Hematopoietic multipotent progenitor cell treated with erythropoietin and hydrocortisone succinate and interleukin-3 and kit ligand, for 4 days (in vitro differentiated cells): Measurements from ENCODE around the gene DYNLT2.

ENCODE experiments used
- DNase-seq: peaks from one replicate; pipeline ENCODE4 v3.0.0-alpha.2; 2015

The DYNLT2 gene, protein sequence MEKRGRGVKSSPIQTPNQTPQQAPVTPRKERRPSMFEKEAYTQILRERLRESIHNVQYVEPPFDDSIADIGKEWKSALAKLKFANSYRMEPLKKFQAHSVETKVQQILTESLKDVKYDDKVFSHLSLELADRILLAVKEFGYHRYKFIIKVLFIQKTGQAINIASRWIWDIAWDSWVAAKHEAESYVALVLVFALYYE

DNA sequence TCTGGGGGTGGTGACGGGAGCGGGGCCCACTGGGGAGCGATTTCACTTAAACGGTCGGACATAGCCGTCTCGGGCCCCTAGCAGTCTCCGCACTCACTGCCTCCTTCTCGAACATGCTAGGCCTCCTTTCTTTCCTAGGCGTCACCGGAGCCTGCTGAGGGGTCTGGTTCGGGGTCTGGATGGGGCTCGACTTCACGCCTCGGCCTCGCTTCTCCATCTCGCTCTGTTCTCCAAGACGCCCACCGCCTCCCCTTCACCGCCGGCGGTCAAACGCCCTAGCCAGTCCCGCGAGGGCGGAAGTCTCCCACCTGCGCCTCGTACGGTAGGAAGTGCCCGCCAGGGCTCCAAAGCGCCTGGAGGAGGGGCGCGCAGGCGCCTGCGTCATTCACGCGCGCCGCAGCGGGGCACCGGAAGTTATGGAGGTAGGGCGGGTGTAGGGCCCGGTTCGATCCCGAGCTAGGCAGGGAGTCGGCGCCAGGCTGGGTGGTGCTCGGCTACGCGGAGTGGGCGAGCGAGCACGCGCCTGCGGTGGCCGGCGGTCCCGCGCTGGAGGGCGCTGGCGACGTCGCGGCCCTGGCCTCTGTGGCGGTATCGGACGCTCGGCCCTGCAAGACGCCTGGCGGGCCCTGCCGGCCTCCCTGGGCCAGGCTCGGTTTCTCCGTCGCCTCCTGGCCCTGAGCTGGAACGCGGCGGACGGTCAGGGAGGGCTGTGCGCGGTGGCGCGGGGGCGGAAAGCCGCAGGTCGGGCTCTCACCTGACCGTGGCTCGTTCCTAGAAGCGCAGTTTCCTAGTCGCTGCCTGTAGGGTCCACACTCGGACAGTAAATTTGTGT is at the start of gene DYNLT2, which contains the start of gene ERMARD:
Gene DYNLT2, minus strand, starts transcription at position 331 of the 832 bp plus-strand sequence. Its CDS starts 114 bp downstream, at position 217.
Gene ERMARD, plus strand, starts transcription at position 381 of the 832 bp plus-strand sequence. Its CDS starts 36 bp downstream, at position 417.
- peak; percentile 97 for DNase-seq

DNA sequence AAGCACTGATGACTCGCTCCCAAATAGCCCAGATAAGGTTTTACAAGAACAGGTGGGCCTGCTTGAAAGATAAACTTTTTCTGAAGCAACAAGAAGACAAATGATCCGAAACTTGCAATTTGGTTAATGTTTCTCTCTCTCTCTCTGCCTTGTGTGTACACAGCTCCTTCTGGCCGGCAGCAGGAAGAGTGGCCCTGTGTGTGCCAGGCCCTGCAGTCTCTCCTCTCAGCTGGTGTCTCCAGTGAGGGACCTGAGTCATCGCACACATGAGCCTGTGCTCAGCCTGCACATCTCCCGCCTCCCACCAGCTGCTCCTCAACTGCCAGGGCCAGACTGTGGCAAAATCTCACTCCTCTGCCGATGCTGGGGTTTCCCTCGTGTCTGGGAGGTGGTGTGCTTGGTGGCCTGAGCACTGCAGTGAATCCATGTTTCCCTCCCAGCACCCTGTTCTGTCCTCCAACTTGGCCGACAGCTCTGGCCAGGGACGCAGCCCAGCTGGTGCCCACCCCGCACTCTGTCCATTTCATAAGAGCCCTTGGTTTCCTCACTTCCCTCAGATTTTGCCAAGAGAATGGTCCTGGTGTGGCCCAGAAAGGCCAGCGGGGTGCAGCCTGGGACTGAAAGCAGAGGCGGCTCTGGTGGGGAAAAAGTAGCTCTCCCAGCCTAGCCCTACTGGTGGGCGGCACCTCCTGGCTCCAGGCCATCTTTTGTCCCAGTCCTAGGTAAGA is 49.5 kb upstream of the DYNLT2 start:
- DNase-seq: no peak

DNA sequence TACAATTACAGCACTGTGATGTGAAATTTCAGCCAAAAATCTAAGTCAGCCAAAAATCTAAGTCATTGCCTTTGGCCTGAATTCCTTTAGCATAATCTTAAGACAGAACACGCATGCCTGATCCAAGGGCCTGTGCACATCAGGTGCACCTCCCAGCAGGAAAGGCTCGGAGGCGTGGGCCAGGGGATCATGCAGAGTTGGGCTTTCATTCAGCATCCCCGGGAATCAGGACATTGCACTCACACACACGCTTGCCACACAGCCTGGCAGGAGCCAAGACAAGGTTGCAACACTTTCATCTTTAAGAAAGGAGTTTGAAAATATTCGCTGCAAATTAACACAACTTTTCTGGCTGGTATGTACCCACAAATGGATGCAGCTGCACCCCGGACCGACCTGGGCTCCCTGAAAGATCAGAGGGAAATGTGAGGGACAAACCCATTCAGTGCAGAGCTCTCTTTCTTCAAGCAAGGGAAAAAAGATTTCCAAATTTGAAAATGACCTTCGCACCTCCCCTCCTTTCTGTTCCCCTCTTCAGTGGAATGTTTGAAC is 48.8 kb upstream of the DYNLT2 start:
- no peak for DNase-seq

DNA sequence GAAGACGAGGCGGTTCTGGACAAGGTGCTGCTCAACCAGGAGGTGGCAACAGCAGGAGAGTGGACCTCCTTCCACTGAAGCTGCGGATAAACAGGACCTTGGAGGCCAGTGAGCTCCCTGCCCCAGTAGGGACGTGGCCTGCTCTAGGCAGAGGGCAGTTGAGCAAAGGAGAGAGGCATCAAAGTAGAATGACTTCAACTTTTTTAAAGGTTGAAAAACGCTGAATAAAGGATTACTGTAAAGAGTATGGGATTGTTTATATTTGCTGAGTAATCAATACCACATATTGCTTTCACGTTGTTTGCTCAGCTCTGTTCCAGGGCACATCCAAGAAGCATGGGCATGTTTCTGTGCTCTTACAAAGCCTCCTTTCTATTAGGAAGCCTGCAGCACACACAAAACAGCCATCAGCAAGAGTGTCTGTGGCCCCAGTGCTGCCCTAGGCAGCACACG is 48.1 kb upstream of the DYNLT2 start:
- no peak for DNase-seq

GRCh38 chr6:169798764-169799473 is 47.5 kb upstream of the DYNLT2 start:
- no peak for DNase-seq

DNA sequence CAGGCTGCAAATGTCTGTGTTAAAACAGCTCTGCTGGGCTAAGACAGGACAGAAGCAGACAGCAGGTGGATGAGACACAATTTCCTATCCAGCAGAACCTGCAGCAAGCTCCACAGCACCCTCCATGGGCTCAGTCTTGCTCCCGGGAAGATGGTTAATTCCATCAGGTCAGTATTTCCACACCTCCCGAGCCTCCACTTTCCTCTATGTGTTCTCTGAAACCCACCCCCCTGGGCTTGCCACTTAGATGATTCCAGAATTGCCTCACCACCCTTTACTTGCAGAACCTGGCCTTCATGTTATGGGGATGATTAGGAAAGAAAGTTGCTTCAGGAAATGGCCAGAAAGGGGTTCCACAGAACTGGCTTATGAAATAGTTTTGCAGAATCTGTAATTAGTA is 43.8 kb upstream of the DYNLT2 start:
- no peak for DNase-seq

DNA sequence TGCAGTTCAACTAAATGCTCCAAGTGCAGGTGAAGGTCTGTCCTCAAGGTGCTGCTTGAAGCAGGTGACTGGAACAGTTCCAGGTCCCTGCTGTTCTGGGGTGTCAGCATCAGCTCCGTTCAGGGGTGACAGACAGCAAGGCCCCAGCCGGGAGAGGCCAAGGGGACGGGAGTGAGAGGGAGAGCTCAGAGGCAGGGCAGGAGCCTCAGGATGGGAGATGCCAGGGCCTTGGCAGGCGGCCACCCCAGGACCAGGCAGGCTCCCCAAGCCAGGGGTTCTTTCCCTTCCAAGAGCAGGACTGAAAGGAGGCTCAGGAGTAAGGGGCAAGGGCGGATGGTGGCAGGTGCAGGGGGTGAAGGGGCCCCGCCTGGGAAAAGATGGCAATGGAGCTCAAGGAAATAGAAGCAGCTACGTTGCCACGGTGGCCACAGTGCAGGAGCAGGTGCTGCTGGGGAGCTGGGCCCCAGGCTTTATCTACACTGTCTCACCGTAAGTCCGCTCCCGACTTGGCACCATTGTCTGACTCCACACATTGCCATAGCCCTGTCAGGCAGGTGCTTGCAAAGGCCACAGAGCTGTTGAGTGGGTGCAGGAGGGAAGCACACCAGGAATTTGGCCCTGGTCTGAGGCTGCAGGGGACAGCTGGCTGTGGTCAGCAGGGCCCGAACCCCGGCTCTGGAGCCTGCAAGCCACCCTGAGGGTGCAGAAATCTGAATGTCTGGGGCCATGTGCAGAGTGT is 43.1 kb upstream of the DYNLT2 start:
- no peak for DNase-seq

- DNase-seq: no peak
Observed at GRCh38 chr6:169793408-169793807, 42.0 kb upstream of the DYNLT2 start.

DNA sequence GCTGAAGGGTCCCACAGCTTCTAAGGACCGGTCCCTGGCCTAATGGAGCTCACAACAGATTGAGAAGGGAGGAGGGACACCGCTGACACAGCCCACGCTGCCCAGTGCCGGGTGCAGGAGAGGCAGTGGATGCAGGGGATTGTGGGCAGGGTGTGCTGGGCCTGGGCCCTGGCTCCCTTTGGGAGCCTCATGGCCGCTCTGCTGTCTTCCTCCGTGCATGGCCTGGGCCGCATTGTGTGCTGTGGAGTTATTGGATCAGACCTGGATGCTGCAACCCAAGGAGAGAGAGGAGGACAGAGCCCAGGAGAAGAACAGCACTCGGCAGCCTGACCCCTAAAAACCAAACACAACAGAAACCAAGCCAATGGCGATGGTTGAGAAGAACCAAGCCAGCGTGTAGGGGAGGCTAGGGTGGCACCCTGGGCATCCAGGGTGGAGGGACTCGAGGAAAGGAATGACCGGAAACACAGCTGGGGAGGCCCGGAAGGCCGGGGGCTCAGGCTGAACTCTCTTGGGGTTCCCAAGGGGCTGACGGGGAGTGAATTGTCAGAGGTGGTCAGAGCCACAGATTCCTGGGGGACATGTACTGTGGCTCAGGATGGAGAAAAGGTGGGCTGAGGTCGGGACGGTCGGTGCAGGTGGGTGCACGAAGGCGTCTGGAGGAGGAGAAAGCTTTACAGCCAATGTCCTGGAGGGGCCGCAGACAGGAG is 41.1 kb upstream of the DYNLT2 start:
- DNase-seq: no peak

DNA sequence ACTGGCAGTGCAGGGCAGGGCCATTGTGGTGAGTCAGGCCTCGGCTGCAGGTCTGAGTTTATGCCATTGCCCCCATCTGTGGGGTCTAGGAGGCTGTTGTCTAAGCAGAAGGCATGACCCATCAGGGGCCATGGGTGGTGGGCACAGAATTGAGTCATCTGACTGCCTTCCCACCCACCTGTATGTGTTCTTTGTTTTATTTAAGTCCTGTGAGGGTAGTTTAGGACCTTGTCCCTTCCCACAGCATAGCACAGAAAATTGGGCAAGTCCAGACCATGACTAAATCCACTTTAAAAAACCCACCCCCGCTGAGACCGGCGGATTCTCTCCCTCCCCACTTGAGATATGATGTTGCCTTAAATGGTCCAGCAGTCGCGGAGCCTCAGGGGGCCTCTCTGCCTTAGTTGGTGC is 40.4 kb upstream of the DYNLT2 start:
- DNase-seq: no peak

DNA sequence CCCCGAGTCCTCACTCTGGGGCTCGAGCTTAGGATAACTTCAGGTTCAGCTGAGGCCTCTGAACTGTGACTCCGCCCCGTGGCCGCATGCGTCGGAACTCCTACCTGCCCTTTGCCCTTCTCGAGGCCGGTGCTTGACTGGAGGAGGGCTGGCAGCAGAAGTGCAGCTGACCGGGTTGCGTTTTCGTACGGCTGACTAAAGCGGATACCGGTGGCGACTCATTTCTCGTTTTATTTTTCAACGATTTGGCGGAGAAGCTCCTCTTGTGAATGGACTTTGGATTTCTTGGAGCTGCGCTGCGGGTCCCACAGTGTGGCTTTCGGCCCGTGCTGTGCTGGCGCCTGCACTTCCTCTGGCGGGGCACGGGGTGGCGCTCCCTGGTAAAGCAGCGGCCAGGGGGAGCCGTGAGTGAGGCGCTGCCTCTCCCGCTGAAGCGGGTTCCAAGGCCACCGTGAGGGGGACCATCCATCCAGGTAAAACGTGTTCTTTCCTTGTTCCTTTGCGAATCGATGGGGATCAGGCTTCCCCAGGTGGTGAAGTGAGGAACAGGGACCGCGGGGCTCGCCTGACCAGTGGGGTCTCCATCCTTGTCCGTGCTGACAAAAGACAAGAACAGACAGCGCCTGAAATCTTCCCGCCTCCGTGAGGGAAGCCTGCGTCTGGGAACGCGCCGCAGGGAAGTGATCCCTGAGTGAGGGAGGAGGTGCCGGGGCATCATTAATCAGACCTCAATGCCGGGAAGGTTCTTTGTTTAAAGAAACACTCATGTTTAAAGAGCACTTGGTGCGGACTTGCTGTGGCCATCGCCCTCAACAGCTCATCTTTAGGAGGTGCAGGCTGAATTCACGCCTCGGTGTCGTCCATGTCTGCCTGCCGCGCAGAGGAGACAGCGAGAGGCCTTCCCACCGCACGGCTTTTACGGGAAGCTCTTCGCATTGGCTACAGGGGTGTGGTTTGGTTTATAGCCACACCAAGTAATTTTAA is 38.9 kb upstream of the DYNLT2 start:
- DNase-seq: peak; percentile 81

DNA sequence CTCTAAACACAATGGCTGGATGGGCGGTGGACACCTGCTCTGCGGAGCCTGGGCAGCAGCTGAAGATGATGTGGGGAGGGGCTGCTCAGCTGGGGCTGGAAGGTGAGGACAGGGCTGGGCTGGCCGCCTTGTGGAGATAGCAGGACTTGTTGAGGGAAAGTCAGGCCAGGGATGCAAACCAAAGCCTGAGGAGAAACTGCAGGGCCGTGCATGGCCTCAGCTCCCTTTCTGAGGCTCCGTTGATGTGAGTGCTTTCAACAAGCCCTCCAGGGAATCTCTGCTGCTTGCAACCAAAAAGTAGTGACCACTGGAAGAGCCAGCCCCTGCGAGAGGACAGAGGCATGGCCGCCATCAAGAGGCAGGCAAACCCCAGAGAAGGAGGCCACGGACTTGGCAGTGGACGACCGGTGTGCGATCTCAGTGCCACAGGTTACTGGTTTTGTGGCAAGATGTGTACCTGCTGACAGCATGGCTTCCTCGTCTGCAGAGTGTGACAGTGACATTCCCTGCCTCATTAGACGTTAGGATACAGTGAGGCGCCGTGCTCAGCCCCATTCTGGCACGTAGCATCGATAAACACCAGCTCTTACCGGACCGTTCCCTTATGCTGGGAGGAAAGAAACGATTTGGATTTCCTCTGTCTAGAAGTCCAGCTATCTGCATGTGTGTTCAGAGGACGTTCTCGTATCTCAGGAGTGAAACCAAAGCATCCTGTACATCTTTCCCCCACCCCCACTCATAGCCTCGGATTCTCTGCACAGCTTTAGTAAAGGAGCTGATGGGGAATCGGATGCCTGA is 38.0 kb upstream of the DYNLT2 start:
- DNase-seq: no peak

DNA sequence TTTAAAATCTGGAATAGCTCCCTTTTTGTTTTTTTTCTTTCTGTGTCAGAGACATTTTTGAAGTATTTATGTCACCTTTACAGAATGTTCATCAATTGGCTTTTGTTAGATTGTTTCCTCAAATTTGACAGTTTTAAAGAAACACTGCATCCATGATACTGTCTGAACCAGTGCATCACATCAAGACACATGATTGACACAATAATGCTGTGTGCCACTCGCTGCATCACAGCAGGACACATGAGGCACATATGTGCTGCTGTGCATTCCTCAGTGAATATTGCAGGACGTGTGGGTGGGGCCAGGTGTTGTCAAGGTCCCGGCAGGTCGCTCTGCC is 37.4 kb upstream of the DYNLT2 start:
- no peak for DNase-seq

GRCh38 chr6:169787797-169788196 is 36.4 kb upstream of the DYNLT2 start:
- DNase-seq: no peak

DNA sequence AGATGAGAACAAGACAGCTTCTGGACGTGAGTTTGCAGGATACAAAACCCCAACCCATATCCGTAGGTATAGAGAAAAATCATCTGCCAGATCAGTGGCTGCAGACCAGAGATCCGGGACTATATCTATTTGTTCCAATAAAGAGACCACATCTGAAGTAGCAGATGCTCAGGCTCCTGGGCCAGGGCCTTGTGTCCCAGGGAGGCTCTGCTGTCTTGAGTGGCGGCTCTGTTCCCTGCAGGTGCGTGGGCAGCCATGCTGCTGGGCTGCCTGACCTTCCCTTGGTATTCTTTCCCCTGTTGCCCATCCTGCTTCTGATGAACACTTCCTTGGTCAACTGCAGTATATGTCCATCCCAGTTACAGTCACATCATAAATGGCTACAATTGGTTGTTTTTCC is 35.0 kb upstream of the DYNLT2 start:
- no peak for DNase-seq

DNA sequence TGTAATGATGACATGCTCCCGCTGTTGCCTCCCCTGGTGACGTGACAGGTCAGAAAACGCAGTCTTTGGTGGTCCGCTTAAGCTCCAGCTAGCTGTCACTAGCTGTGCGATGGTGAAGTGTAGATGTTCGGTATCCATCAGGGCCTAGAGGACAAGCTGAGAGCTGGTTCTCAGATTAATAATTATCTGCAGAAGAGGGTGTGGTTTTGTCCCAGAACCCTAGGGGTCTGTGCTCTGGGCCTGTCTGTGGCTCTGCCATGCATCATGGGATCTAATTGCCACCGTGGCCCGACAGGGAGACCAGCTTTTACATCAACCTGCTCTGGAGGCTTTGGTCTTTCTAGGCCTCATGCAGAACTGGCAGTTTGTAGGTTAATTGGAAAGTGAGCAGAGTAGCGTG is 34.2 kb upstream of the DYNLT2 start:
- DNase-seq: no peak

DNA sequence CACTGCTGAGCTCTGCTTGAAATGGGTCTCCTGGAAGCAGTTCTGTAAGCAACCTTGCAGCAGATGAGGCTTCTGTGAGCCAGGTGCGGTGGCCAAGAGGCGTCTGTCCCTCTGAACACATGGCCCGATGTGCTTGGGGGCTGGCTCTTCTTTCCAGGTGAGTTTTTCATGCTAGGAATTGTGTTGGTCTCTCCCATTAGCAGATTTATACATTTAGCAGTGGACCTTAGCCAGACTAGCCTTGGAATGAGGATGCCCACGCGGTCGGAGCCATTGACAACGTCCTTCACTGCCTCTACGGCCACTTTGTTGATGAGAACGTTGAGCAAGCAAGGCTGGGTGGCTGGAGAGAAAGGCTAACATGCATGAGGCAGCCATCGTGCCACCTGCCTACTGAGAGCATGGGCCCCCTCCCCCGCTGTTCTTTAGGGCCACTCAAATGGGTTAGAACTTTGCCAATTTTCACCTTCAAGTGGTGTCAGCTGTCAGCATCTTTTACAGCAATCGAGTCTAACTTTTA is 33.5 kb upstream of the DYNLT2 start:
- no peak for DNase-seq

GRCh38 chr6:169783971-169784820 is 32.8 kb upstream of the DYNLT2 start:
- no peak for DNase-seq
